Gastrocnemius medialis (tissue), 4 donors: Measurements from ENCODE around the gene MS4A4E.

Experiments
- POLR2A ChIP-seq, 2 donors: fragments of 450-650 bp; IDR thresholded peaks; one replicate each; pipeline ENCODE4 v1.6.1; 2017; ENCODE audit warnings: antibody characterized with exemption in 2 of 2, mild to moderate bottlenecking in 2 of 2, moderate library complexity in 2 of 2
- TF ChIP-seq, protein P1 (sequence below), 5 experiments: fragments of 450-650 bp in 3 of 5; fragments of 200-600 bp in 2 of 5; sonication (generic) in 2 of 5; IDR thresholded peaks in 4 of 5; conservative IDR thresholded peaks in 1 of 5; 1 replicate in 4 of 5; 2 replicates in 1 of 5; pipeline ENCODE4 v1.5.1; 2016 to 2019; ENCODE audit warnings: antibody characterized with exemption in 5 of 5, mild to moderate bottlenecking in 3 of 5, moderate library complexity in 3 of 5

DNA sequence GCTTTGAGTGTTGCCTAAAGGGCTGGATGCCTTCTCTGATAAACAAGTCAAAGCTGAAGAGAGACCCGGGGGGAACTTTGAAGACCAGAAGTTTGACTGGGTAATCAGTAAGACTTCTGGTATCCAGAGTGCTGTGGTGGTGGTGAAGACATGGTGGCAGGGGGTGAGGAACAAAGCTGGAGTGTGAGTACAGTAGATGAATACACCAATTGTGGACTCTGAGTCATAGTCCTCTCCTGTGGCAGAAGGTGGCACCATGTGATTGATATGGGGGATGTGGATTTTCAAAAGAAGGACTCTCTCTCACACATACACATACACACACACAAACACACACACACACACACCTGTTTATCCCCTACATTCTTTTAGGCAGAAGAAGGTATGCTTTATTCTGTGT is 72.4 kb downstream of the MS4A4E start:
- TF ChIP-seq, protein P1, sequence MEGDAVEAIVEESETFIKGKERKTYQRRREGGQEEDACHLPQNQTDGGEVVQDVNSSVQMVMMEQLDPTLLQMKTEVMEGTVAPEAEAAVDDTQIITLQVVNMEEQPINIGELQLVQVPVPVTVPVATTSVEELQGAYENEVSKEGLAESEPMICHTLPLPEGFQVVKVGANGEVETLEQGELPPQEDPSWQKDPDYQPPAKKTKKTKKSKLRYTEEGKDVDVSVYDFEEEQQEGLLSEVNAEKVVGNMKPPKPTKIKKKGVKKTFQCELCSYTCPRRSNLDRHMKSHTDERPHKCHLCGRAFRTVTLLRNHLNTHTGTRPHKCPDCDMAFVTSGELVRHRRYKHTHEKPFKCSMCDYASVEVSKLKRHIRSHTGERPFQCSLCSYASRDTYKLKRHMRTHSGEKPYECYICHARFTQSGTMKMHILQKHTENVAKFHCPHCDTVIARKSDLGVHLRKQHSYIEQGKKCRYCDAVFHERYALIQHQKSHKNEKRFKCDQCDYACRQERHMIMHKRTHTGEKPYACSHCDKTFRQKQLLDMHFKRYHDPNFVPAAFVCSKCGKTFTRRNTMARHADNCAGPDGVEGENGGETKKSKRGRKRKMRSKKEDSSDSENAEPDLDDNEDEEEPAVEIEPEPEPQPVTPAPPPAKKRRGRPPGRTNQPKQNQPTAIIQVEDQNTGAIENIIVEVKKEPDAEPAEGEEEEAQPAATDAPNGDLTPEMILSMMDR (IDR thresholded peaks at IDR 0.05 in 4 of 5, conservative IDR thresholded peaks at IDR 0.05 in 1 of 5), result no peak
- no peak for TF ChIP-seq POLR2A (IDR thresholded peaks at IDR 0.05)
